Nephron progenitor cell (in vitro differentiated cells): Measurements from ENCODE around the gene PARP2.
A peak's percentile ranks its signal among the peaks of the same experiment; 100 is the strongest.
"Not testable (repeated sequence)": the region's sequence is repeated elsewhere in the genome, so short reads cannot be mapped to it uniquely, and the experiment has no call there.

Experiments
- DNase-seq: peaks from one replicate; pipeline ENCODE4 v3.0.0; 2021
- H3K27ac Mint-ChIP-seq: 2 replicates; pipeline ENCODE4 v1.8.0; 2021; ENCODE audit warnings: mild to moderate bottlenecking, moderate library complexity, mixed read lengths
- H3K27me3 Mint-ChIP-seq: 2 replicates; pipeline ENCODE4 v1.8.0; 2021; ENCODE audit warnings: mild to moderate bottlenecking, low read depth, mixed read lengths; ENCODE audit not compliant: poor library complexity
- H3K36me3 Mint-ChIP-seq: 2 replicates; pipeline ENCODE4 v1.8.0; 2021; ENCODE audit warnings: low read depth, mixed read lengths
- H3K4me1 Mint-ChIP-seq: 2 replicates; pipeline ENCODE4 v1.8.0; 2021; ENCODE audit warnings: mixed read lengths
- H3K4me3 Mint-ChIP-seq: 2 replicates; pipeline ENCODE4 v1.8.0; 2021; ENCODE audit warnings: mild to moderate bottlenecking, moderate library complexity, mixed read lengths
- H3K9me3 Mint-ChIP-seq: 2 replicates; pipeline ENCODE4 v1.8.0; 2021; ENCODE audit warnings: mild to moderate bottlenecking, moderate library complexity, mixed read lengths
- TF ChIP-seq, protein P1 (sequence below): fragments of 200-600 bp; sonication (generic); IDR thresholded peaks from 2 replicates; pipeline ENCODE4 v1.5.0; 2021; ENCODE audit warnings: antibody characterized with exemption

PARP2 gene

DNA sequence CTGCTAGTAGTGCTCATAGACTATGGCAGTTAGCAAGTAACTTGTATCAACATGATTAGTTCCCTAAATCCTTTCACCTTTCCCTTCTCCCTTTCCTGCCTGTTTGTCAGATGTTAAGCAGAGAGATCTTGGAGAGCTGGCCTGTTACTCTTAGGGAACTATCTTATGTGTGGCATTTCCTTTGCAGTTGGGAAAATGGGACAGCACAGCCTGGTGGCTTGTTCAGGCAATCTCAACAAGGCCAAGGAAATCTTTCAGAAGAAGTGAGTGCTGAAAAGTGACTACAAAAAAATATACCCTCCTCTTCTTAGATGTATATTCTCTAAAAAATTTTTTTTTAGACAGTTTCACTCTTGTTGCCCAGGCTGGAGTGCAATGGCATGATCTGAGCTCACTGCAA lies 7.4 kb downstream of the PARP2 start:
- no peaks in the 10 kb centered on the region for H3K9me3 Mint-ChIP-seq
- H3K36me3 Mint-ChIP-seq = peaks cover 81% of the 10 kb centered on the region
- no peak overlapping the region for H3K27ac Mint-ChIP-seq
- no peak for DNase-seq
- no peaks in the 10 kb centered on the region for H3K4me1 Mint-ChIP-seq
- no peak overlapping the region for H3K4me3 Mint-ChIP-seq
- H3K27me3 Mint-ChIP-seq = no peaks in the 10 kb centered on the region
- TF ChIP-seq, protein P1, sequence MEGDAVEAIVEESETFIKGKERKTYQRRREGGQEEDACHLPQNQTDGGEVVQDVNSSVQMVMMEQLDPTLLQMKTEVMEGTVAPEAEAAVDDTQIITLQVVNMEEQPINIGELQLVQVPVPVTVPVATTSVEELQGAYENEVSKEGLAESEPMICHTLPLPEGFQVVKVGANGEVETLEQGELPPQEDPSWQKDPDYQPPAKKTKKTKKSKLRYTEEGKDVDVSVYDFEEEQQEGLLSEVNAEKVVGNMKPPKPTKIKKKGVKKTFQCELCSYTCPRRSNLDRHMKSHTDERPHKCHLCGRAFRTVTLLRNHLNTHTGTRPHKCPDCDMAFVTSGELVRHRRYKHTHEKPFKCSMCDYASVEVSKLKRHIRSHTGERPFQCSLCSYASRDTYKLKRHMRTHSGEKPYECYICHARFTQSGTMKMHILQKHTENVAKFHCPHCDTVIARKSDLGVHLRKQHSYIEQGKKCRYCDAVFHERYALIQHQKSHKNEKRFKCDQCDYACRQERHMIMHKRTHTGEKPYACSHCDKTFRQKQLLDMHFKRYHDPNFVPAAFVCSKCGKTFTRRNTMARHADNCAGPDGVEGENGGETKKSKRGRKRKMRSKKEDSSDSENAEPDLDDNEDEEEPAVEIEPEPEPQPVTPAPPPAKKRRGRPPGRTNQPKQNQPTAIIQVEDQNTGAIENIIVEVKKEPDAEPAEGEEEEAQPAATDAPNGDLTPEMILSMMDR = no peak

DNA sequence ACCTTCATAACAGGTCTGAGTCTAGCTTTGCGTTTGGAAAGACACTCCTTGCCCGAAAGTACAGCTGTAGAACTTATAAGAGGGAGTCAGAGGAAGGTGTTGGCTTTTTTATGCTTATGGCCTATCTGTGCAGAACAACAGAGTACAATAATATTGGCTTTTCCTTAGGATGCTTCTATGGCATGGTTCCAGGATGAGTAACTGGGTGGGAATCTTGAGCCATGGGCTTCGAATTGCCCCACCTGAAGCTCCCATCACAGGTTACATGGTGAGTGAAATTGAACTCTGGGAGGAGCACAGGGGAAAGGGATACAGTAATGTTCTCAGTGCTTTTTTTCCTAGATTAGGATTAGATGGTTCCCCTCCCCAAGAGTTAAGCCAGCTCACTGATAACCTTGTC lies 13.0 kb downstream of the PARP2 start:
- H3K9me3 Mint-ChIP-seq = no peaks in the 10 kb centered on the region
- TF ChIP-seq, protein P1 = no peak
- H3K4me1 Mint-ChIP-seq = no peaks in the 10 kb centered on the region
- H3K4me3 Mint-ChIP-seq = no peak overlapping the region
- peaks cover 71% of the 10 kb centered on the region for H3K36me3 Mint-ChIP-seq
- DNase-seq = no peak
- H3K27me3 Mint-ChIP-seq = no peaks in the 10 kb centered on the region
- no peak overlapping the region for H3K27ac Mint-ChIP-seq

DNA sequence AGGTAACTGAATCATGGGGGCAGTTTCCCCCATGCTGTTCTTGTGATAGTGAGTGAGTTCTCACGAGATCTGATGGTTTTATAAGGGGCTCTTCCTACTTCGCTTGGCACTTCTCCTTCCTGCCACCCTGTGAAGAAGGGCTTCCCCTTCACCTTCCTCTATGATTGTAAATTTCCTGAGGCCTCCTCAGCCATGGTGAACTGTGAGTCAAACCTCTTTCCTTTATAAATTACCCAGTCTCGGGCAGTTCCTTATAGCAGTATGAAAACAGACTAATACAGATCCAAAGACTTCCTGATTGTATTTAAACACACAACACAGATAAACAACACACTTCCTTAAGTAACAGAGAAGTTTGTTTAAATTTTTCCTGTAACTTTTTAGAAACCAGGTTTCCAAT lies 15.0 kb downstream of the PARP2 start:
- H3K4me3 Mint-ChIP-seq, H3K9me3 Mint-ChIP-seq, DNase-seq, H3K4me1 Mint-ChIP-seq, H3K27ac Mint-ChIP-seq, H3K27me3 Mint-ChIP-seq: not testable (repeated sequence)
- H3K36me3 Mint-ChIP-seq = peaks cover 60% of the 10 kb centered on the region

DNA sequence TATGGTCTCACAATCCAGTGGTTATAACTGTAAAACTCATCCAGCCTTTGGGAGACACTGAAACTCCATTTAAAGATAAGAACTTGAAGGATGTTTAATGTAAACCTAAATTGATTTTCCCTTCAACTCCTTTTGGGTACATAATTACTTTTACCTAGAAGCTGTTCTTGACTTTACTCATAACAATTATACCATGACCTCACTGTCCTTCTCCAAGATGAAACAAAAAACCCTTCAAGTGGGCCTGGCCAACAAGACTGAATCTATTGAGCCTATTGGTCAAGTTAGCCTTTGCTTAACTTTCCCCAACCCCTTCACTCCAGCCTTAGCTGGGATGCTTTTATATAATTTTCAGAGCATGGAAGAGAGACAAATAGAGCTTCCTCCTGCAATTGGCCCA lies 22.5 kb downstream of the PARP2 start:
- no peaks in the 10 kb centered on the region for H3K4me1 Mint-ChIP-seq
- no peaks in the 10 kb centered on the region for H3K9me3 Mint-ChIP-seq
- no peak overlapping the region for H3K27ac Mint-ChIP-seq
- peaks cover 48% of the 10 kb centered on the region for H3K36me3 Mint-ChIP-seq
- DNase-seq = no peak
- peaks cover 3% of the 10 kb centered on the region for H3K27me3 Mint-ChIP-seq
- TF ChIP-seq, protein P1 = no peak
- no peak overlapping the region for H3K4me3 Mint-ChIP-seq

DNA sequence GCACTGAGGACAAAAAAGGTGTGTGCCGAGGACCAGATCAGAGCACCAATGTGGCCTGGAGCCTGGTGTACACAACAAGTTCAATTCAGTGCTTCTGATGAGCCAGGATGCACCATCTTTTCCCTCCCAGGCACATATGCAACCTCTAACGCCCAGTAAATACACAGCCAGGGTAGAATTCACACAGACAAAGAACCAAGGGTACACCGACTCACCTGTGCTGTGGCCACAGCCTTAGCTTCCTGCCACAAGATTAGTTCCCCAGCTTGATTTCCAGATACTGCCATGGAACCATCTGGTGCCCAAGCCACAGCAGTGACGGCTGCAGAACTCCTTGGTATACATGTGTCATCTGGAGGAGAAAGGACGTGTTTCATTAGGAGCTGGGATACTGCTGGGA lies 29.4 kb downstream of the PARP2 start:
- H3K4me3 Mint-ChIP-seq = no peak overlapping the region
- peaks cover 7% of the 10 kb centered on the region for H3K27me3 Mint-ChIP-seq
- H3K9me3 Mint-ChIP-seq = no peaks in the 10 kb centered on the region
- DNase-seq = no peak
- TF ChIP-seq, protein P1 = no peak
- no peak overlapping the region for H3K27ac Mint-ChIP-seq
- peaks cover 10% of the 10 kb centered on the region for H3K4me1 Mint-ChIP-seq
- peaks cover 49% of the 10 kb centered on the region for H3K36me3 Mint-ChIP-seq

DNA sequence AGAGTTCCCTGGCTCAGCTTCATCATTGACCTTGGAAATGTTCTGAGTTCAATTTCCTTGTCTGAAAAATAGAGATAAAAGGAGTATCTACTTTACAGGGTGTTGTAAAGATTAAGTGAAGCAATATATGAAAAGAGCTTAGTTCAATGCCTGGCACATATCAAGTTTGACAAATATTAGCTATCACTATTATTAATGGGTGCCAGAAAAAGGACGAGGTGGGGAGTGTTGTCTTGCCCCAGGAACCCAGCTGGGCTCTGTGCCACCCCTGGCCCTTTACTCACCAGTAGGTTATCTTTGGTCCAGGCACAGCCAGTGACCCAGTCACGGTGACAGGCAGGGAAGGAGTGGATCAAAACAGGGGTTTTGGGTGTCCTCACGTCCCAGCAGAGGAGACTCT lies 32.0 kb downstream of the PARP2 start:
- Mint-ChIP-seq H3K36me3 (peaks cover 33% of the 10 kb centered on the region), H3K27ac (peak overlapping the region; percentile 66), H3K4me3 (no peak overlapping the region), H3K4me1 (peaks cover 10% of the 10 kb centered on the region), H3K27me3 (peaks cover 3% of the 10 kb centered on the region), H3K9me3 (no peaks in the 10 kb centered on the region)
- TF ChIP-seq, protein P1 = no peak
- DNase-seq = no peak
